Measurements from ENCODE around the gene TLN1. TPM values are rescaled to one million over a fixed set of nuclear protein-coding genes. Genes with fewer than 3 reads are reported as not detected.

TLN1 gene
- total RNA-seq, 1 experiment from 2014 or later: 173 TPM

- no peaks in the 10 kb centered on the region for H3K27me3 ChIP-seq (replicated peaks; ENCODE audit: insufficient read depth, low read depth, low read length, poor library complexity)
- no peaks in the 10 kb centered on the region for H3K36me3 ChIP-seq (ENCODE audit: insufficient read depth, low read length, poor library complexity, severe bottlenecking)
- intact Hi-C loops (cut with micrococcal nuclease; ENCODE audit: unreplicated experiment): no loop called here
- no peak overlapping the region for H3K4me3 ChIP-seq (ENCODE audit: low read depth, low read length, poor library complexity, severe bottlenecking)
- TF ChIP-seq EZH2 (IDR thresholded peaks at IDR 0.05; ENCODE audit: borderline replicate concordance, low read depth, low read length, poor library complexity, severe bottlenecking): no peak
- TF ChIP-seq CTCF (conservative IDR thresholded peaks at IDR 0.05; ENCODE audit: low read depth, low read length): no peak
- H3K27ac ChIP-seq (ENCODE audit: low read depth, low read length, poor library complexity, severe bottlenecking): no peak overlapping the region
- CTCF ChIA-PET: no interaction called here
- DNase-seq (ENCODE audit: low spot score): no peak
- H3K4me1 ChIP-seq (ENCODE audit: insufficient read depth, low read length, poor library complexity, severe bottlenecking): peaks cover under 1% of the 10 kb centered on the region
- BruUV-seq (replicated peaks): no TSS peak
- POLR2A ChIA-PET (ENCODE audit: low non-redundant PET): no interaction called here
- H3K9me3 ChIP-seq (ENCODE audit: low read depth, low read length, poor library complexity, severe bottlenecking): no peaks in the 10 kb centered on the region
These were observed 31.8 kb upstream of the TLN1 start for GRCh38 chr9:35763803-35764202.

- TF ChIP-seq EZH2 (IDR thresholded peaks at IDR 0.05; ENCODE audit: borderline replicate concordance, low read depth, low read length, poor library complexity, severe bottlenecking): no peak
- no peak for TF ChIP-seq CTCF (conservative IDR thresholded peaks at IDR 0.05; ENCODE audit: low read depth, low read length)
- ChIA-PET CTCF (no interaction called here), POLR2A (ENCODE audit: low non-redundant PET) (interaction anchor here (0.6 to 0.7 kb wide), 2 partner anchors 15 to 27 kb away, joined by 3 to 8 read pairs; no protein-coding TSS in a partner anchor)
- Histone ChIP-seq H3K4me3 (ENCODE audit: low read depth, low read length, poor library complexity, severe bottlenecking) (no peak overlapping the region), H3K36me3 (ENCODE audit: insufficient read depth, low read length, poor library complexity, severe bottlenecking) (no peaks in the 10 kb centered on the region), H3K9me3 (ENCODE audit: low read depth, low read length, poor library complexity, severe bottlenecking) (no peaks in the 10 kb centered on the region), H3K27me3 (replicated peaks; ENCODE audit: insufficient read depth, low read depth, low read length, poor library complexity) (no peaks in the 10 kb centered on the region), H3K27ac (ENCODE audit: low read depth, low read length, poor library complexity, severe bottlenecking) (no peak overlapping the region), H3K4me1 (ENCODE audit: insufficient read depth, low read length, poor library complexity, severe bottlenecking) (peaks cover 5% of the 10 kb centered on the region)
- no TSS peak for BruUV-seq (replicated peaks)
- DNase-seq (ENCODE audit: low spot score): no peak
- intact Hi-C loops (cut with micrococcal nuclease; ENCODE audit: unreplicated experiment): no loop called here
These were observed 31.2 kb upstream of the TLN1 start for GRCh38 chr9:35763181-35763580.

- no TSS peak for BruUV-seq (replicated peaks)
- ChIA-PET POLR2A (ENCODE audit: low non-redundant PET) (no interaction called here), CTCF (no interaction called here)
- Histone ChIP-seq H3K4me3 (ENCODE audit: low read depth, low read length, poor library complexity, severe bottlenecking) (no peak overlapping the region), H3K36me3 (ENCODE audit: insufficient read depth, low read length, poor library complexity, severe bottlenecking) (no peaks in the 10 kb centered on the region), H3K4me1 (ENCODE audit: insufficient read depth, low read length, poor library complexity, severe bottlenecking) (peaks cover 13% of the 10 kb centered on the region), H3K9me3 (ENCODE audit: low read depth, low read length, poor library complexity, severe bottlenecking) (no peaks in the 10 kb centered on the region), H3K27me3 (replicated peaks; ENCODE audit: insufficient read depth, low read depth, low read length, poor library complexity) (no peaks in the 10 kb centered on the region), H3K27ac (ENCODE audit: low read depth, low read length, poor library complexity, severe bottlenecking) (no peak overlapping the region)
- intact Hi-C loops (cut with micrococcal nuclease; ENCODE audit: unreplicated experiment): no loop called here
- TF ChIP-seq EZH2 (IDR thresholded peaks at IDR 0.05; ENCODE audit: borderline replicate concordance, low read depth, low read length, poor library complexity, severe bottlenecking) (no peak), CTCF (conservative IDR thresholded peaks at IDR 0.05; ENCODE audit: low read depth, low read length) (no peak)
- DNase-seq (ENCODE audit: low spot score): no peak
These were observed 28.7 kb upstream of the TLN1 start for GRCh38 chr9:35760651-35761050.

Measured in A673 (cell line).